Upper lobe of left lung (tissue), 6 donors: ENCODE results near the gene PRKAR1B. TPM values are rescaled to one million over a fixed set of nuclear protein-coding genes. Genes with fewer than 3 reads are reported as not detected.

Experiments used
- ATAC-seq, 2 donors: fragments of 200-7000 bp; cut with Tn5 transposase; one replicate each; pipeline ENCODE4 v1.9.1; 2022; ENCODE audit warnings: mild to moderate bottlenecking in 2 of 2, moderate library complexity in 2 of 2; ENCODE audit not compliant: low FRiP score in 2 of 2
- DNase-seq, 2 donors: peaks; one replicate each; pipeline ENCODE4 v3.0.0-alpha.2; 2019 to 2020
- H3K27ac ChIP-seq, 4 donors: fragments of 200-600 bp; sonication (generic); one replicate each; pipeline ENCODE4 v1.5.1; 2016 to 2019
- H3K27me3 ChIP-seq, 4 donors: fragments of 200-600 bp; sonication (generic); one replicate each; pipeline ENCODE4 v1.5.1; 2017 to 2019
- H3K36me3 ChIP-seq, 4 donors: fragments of 200-600 bp; sonication (generic); one replicate each; pipeline ENCODE4 v1.5.1; 2016 to 2019
- H3K4me1 ChIP-seq, 4 donors: fragments of 200-600 bp; sonication (generic); one replicate each; pipeline ENCODE4 v1.5.1; 2018 to 2019
- H3K4me3 ChIP-seq, 4 donors: fragments of 200-600 bp; sonication (generic); one replicate each; pipeline ENCODE4 v1.5.1; 2017 to 2019; ENCODE audit warnings: mild to moderate bottlenecking in 2 of 4, moderate library complexity in 1 of 4
- H3K9me3 ChIP-seq, 4 donors: fragments of 200-600 bp; sonication (generic); one replicate each; pipeline ENCODE4 v1.5.1; 2018 to 2019
- CTCF ChIP-seq, 6 experiments: fragments of 450-650 bp in 4 of 6; fragments of 200-600 bp in 2 of 6; sonication (generic) in 2 of 6; IDR thresholded peaks; one replicate each; pipeline ENCODE4 v1.5.1; 2016 to 2019; ENCODE audit warnings: antibody characterized with exemption in 6 of 6
- EP300 ChIP-seq, 4 donors: sonication (generic); formaldehyde crosslinking; IDR thresholded peaks; one replicate each; pipeline ENCODE4 v1.5.1; 2017; ENCODE audit warnings: antibody characterized with exemption in 4 of 4, control low read depth in 2 of 4
- POLR2A ChIP-seq, 4 donors: fragments of 450-650 bp; IDR thresholded peaks; one replicate each; pipeline ENCODE4 v1.5.1; 2016 to 2017; ENCODE audit warnings: antibody characterized with exemption in 4 of 4, mild to moderate bottlenecking in 2 of 4
- POLR2AphosphoS5 ChIP-seq, 2 donors: sonication (generic); formaldehyde crosslinking; IDR thresholded peaks; one replicate each; pipeline ENCODE4 v1.5.1; 2017; ENCODE audit warnings: antibody characterized with exemption in 2 of 2
- WGBS, 2 donors: methylation state at CpG; one replicate each; pipeline ENCODE4 v1.1.5; 2017 to 2018; 5-methylcytosine and 5-hydroxymethylcytosine counted together
- total RNA-seq, 6 donors: library from RNA; depleted of rRNA in 4 of 6; stranded (reverse); fragments of >200 nt in 4 of 6; gene quantifications; one replicate each; pipeline versions ENCODE4 v1.1.0 to v1.2.1, GENCODE V29; 2016 to 2021
- donor health status: DM: no; HTN: no; CAD: no; lungs with moderate emphysema.
- donor health status: DM: no; HTN: yes; CAD: no; lungs with severe emphysema.

PRKAR1B gene
- total RNA-seq, 6 donors from 2014 or later = 10.3 to 24.4 (median 20.9) TPM

GRCh38 chr7:609365-609764 is 117.7 kb downstream of the PRKAR1B start:
- Histone ChIP-seq H3K4me3 (no peak overlapping the region), H3K4me1 (peaks cover 34 to 46% (median 37%) of the 10 kb centered on the region in 4 donors), H3K9me3 (no peaks in the 10 kb centered on the region), H3K27me3 (no peaks in the 10 kb centered on the region), H3K27ac (peak overlapping the region; percentile 47 to 92 (median 80)), H3K36me3 (no peaks in the 10 kb centered on the region)
- WGBS, 2 donors = 91 to 95% methylated on average over 7 of the region's 7 CpGs
- DNase-seq (no peak), ATAC-seq (no peak)
- TF ChIP-seq EP300 (IDR thresholded peaks at IDR 0.05) = no peak
- no peak for TF ChIP-seq POLR2AphosphoS5 (IDR thresholded peaks at IDR 0.05)
- no peak for TF ChIP-seq CTCF (IDR thresholded peaks at IDR 0.05)

DNA sequence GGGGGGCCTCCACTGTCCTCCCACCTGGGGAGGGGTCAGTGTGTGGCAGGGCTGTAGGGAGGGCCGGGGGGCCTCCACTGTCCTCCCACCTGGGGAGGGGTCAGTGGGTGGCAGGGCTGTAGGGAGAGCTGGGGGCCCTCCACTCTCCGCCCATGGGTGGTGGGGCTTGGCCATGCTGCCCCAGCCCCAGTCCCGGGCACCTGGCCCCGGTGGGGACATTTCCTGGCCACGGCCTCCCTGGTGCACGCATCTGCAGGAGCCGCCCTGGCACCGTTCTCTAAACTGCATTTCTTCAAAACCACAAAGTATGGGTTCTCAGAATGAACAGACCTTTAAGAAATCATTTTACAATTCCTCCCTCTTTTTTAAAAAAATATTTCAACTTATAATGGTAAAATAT is 118.1 kb downstream of the PRKAR1B start:
- Histone ChIP-seq H3K9me3 (no peaks in the 10 kb centered on the region), H3K27ac (peak overlapping the region in 2 of 4 donors; percentile 47 to 71)

DNA sequence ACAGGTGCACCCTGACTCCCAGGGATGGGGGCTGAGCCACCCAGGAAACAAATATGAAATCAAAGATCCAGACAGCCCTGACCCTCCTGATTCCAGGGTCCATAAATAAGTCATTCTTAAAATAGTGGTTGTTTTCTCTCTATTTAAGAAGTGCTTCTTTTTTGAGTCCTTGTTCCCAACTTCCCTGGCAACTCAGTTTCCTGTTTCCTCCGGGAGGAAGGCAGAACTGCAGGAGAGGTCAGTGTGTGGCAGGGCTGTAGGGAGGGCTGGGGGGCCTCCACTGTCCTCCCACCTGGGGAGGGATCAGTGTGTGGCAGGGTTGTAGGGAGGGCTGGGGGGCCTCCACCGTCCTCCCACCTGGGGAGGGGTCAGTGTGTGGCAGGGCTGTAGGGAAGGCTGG is 118.7 kb downstream of the PRKAR1B start:
- no peak for TF ChIP-seq CTCF (IDR thresholded peaks at IDR 0.05)
- no peak for TF ChIP-seq POLR2A (IDR thresholded peaks at IDR 0.05)
- no peak for TF ChIP-seq POLR2AphosphoS5 (IDR thresholded peaks at IDR 0.05)
- no peak for TF ChIP-seq EP300 (IDR thresholded peaks at IDR 0.05)
- H3K4me1 ChIP-seq = peaks cover 40 to 53% (median 47%) of the 10 kb centered on the region in 4 donors
- peak overlapping the region; percentile 33 to 71 (median 53) for H3K27ac ChIP-seq
- H3K27me3 ChIP-seq = no peaks in the 10 kb centered on the region
- no peaks in the 10 kb centered on the region for H3K36me3 ChIP-seq
- no peak for DNase-seq
- ATAC-seq = no peak
- H3K4me3 ChIP-seq = no peak overlapping the region
- WGBS, 2 donors = 18 to 30% methylated on average over 1 of the region's 2 CpGs
- H3K9me3 ChIP-seq = no peaks in the 10 kb centered on the region

More for the DNA sequence above, 118.1 kb downstream of the PRKAR1B start:
- H3K4me1 ChIP-seq = peaks cover 34 to 47% (median 41%) of the 10 kb centered on the region in 4 donors
- no peaks in the 10 kb centered on the region for H3K36me3 ChIP-seq
- DNase-seq (peak in 1 of 2 donors; percentile 52), ATAC-seq (no peak)
- H3K4me3 ChIP-seq = no peak overlapping the region
- no peaks in the 10 kb centered on the region for H3K27me3 ChIP-seq
- 54 to 60% methylated on average over 6 to 8 of the region's 8 CpGs for WGBS, 2 donors
- TF ChIP-seq CTCF (IDR thresholded peaks at IDR 0.05) = no peak
- no peak for TF ChIP-seq POLR2AphosphoS5 (IDR thresholded peaks at IDR 0.05)
- no peak for TF ChIP-seq POLR2A (IDR thresholded peaks at IDR 0.05)
- no peak for TF ChIP-seq EP300 (IDR thresholded peaks at IDR 0.05)

DNA sequence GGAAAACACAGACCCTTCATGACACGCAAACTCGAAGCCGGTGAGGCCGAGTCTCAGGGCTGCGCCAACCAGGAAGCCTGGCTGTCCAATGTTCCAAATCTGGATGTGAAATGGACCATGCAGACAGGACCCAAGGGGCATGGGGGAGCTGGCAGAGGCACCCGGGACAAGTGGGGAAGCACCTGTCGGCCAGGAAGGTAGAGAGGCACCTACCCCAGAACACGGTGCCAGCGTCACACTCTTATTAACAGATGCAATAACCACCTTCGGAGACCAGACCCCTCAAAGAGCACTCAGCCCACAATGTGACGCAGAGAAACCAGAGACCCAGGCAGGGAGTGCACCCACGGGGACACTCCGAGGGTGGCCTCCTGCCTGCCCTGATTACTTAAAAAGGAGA is 119.1 kb downstream of the PRKAR1B start:
- peak overlapping the region in 3 of 4 donors; percentile 33 to 54 (median 52) for H3K27ac ChIP-seq
- WGBS, 2 donors = 76 to 90% methylated on average over 13 of the region's 13 CpGs

More for the DNA sequence above, 119.1 kb downstream of the PRKAR1B start:
- Histone ChIP-seq H3K9me3 (no peaks in the 10 kb centered on the region), H3K4me1 (peaks cover 45 to 57% (median 51%) of the 10 kb centered on the region in 4 donors), H3K4me3 (no peak overlapping the region), H3K27me3 (no peaks in the 10 kb centered on the region), H3K36me3 (no peaks in the 10 kb centered on the region)
- DNase-seq = no peak
- no peak for ATAC-seq
- TF ChIP-seq POLR2AphosphoS5 (IDR thresholded peaks at IDR 0.05) (no peak), CTCF (IDR thresholded peaks at IDR 0.05) (no peak), POLR2A (IDR thresholded peaks at IDR 0.05) (no peak), EP300 (IDR thresholded peaks at IDR 0.05) (no peak)
